Esophagus (tissue), 2 donors: ENCODE results near the gene ZBTB48. TPM values are rescaled to one million over a fixed set of nuclear protein-coding genes. Genes with fewer than 3 reads are reported as not detected.
"Not testable (repeated sequence)": the region's sequence is repeated elsewhere in the genome, so short reads cannot be mapped to it uniquely, and the experiment has no call there.

Experiments used
- H3K27ac ChIP-seq, 2 donors: one replicate each; pipeline ENCODE4 v1.5.1; 2013; ENCODE audit warnings: low read depth in 2 of 2, mild to moderate bottlenecking in 2 of 2, inconsistent platforms in 1 of 2, low read length in 1 of 2, moderate library complexity in 1 of 2
- H3K27me3 ChIP-seq, 2 donors: one replicate each; pipeline ENCODE4 v1.6.1; 2013; ENCODE audit warnings: low read length in 2 of 2, control low read depth in 1 of 2, mild to moderate bottlenecking in 1 of 2; ENCODE audit not compliant: insufficient read depth in 2 of 2, control insufficient read depth in 1 of 2
- H3K36me3 ChIP-seq, 2 donors: one replicate each; pipeline ENCODE4 v1.6.1; 2013; ENCODE audit warnings: low read length in 1 of 2; ENCODE audit not compliant: control insufficient read depth in 2 of 2, insufficient read depth in 2 of 2
- H3K4me1 ChIP-seq, 2 donors: one replicate each; pipeline ENCODE4 v1.6.1; 2013; ENCODE audit warnings: low read length in 1 of 2; ENCODE audit not compliant: control insufficient read depth in 2 of 2, insufficient read depth in 2 of 2
- H3K4me3 ChIP-seq, 2 donors: one replicate each; pipeline ENCODE4 v1.5.1; 2013; ENCODE audit warnings: low read length in 2 of 2, mild to moderate bottlenecking in 2 of 2, low read depth in 1 of 2, moderate library complexity in 1 of 2
- H3K9me3 ChIP-seq, 2 donors: one replicate each; pipeline ENCODE4 v1.6.1; 2013; ENCODE audit warnings: mild to moderate bottlenecking in 2 of 2, low read depth in 1 of 2, low read length in 1 of 2, moderate library complexity in 1 of 2; ENCODE audit not compliant: control insufficient read depth in 2 of 2, insufficient read depth in 1 of 2
- WGBS, 2 donors: extraction: QIAGEN DNeasy Blood & Tissue Kit; methylation state at CpG; one replicate each; pipeline ENCODE4 v1.1.7; 2013; 5-methylcytosine and 5-hydroxymethylcytosine counted together
- polyA plus RNA-seq, 2 donors: library from polyadenylated mRNA; stranded (reverse); fragments of 200-250 nt; gene quantifications; one replicate each; pipeline ENCODE4 v1.2.3, GENCODE V29; 2013
- donor health status: healthy with polysubstance abuse.
- donor health status: Bipolar disorder and iron deficiency.

The ZBTB48 gene
- polyA plus RNA-seq, 2 donors: 16.2 to 42.7 TPM

GRCh38 chr1:6596886-6597776 lies 17.3 kb downstream of the ZBTB48 start:
- WGBS, 2 donors: 68 to 71% methylated on average over 15 of the region's 15 CpGs
- Histone ChIP-seq H3K4me1 (peaks cover 12 to 28% of the 10 kb centered on the region in 2 donors), H3K36me3 (peaks cover 17 to 59% of the 10 kb centered on the region in 2 donors), H3K27me3 (no peaks in the 10 kb centered on the region), H3K4me3 (peak overlapping the region in 1 of 2 donors; percentile 16), H3K27ac (peak overlapping the region in 1 of 2 donors; percentile 59), H3K9me3 (peaks cover 0 to 1% of the 10 kb centered on the region in 2 donors)

- H3K4me3 ChIP-seq: peak overlapping the region in 1 of 2 donors; percentile 5
- H3K36me3 ChIP-seq: peaks cover 17 to 54% of the 10 kb centered on the region in 2 donors
- H3K27me3 ChIP-seq: no peaks in the 10 kb centered on the region
- H3K4me1 ChIP-seq: peaks cover 12 to 28% of the 10 kb centered on the region in 2 donors
- H3K27ac ChIP-seq: peak overlapping the region in 1 of 2 donors; percentile 59
- 56 to 70% methylated on average over 6 of the region's 6 CpGs for WGBS, 2 donors
- H3K9me3 ChIP-seq: peaks cover 0 to 1% of the 10 kb centered on the region in 2 donors
Measured at GRCh38 chr1:6597777-6598131, 18.0 kb downstream of the ZBTB48 start.

GRCh38 chr1:6599141-6599975 lies 19.6 kb downstream of the ZBTB48 start:
- peak overlapping the region; percentile 46 to 98 for H3K4me3 ChIP-seq
- no peaks in the 10 kb centered on the region for H3K27me3 ChIP-seq
- WGBS, 2 donors: 39 to 50% methylated on average over 31 of the region's 31 CpGs
- peaks cover 12 to 39% of the 10 kb centered on the region in 2 donors for H3K36me3 ChIP-seq
- H3K27ac ChIP-seq: peak overlapping the region; percentile 97
- H3K9me3 ChIP-seq: no peaks in the 10 kb centered on the region
- H3K4me1 ChIP-seq: peaks cover 12 to 28% of the 10 kb centered on the region in 2 donors

- WGBS, 2 donors: 30 to 36% methylated on average over 8 of the region's 8 CpGs
- Histone ChIP-seq H3K27ac (peak overlapping the region; percentile 97 to 99), H3K4me1 (peaks cover 12 to 28% of the 10 kb centered on the region in 2 donors), H3K4me3 (peak overlapping the region; percentile 98), H3K36me3 (peaks cover 12 to 37% of the 10 kb centered on the region in 2 donors)
- H3K9me3 ChIP-seq, H3K27me3 ChIP-seq: not testable (repeated sequence)
Measured at GRCh38 chr1:6599991-6600390, 20.2 kb downstream of the ZBTB48 start.

GRCh38 chr1:6600410-6601048 lies 20.7 kb downstream of the ZBTB48 start:
- Histone ChIP-seq H3K36me3 (peaks cover 9 to 33% of the 10 kb centered on the region in 2 donors), H3K27ac (peak overlapping the region; percentile 97 to 99), H3K4me1 (peaks cover 12 to 25% of the 10 kb centered on the region in 2 donors), H3K9me3 (no peaks in the 10 kb centered on the region), H3K4me3 (peak overlapping the region; percentile 98), H3K27me3 (no peaks in the 10 kb centered on the region)
- WGBS, 2 donors: 11% methylated on average over 10 of the region's 10 CpGs

GRCh38 chr1:6601049-6601922 lies 21.5 kb downstream of the ZBTB48 start:
- WGBS, 2 donors: 0% methylated on average over 40 of the region's 40 CpGs
- peaks cover 12 to 24% of the 10 kb centered on the region in 2 donors for H3K4me1 ChIP-seq
- peak overlapping the region; percentile 97 to 99 for H3K27ac ChIP-seq
- peak overlapping the region; percentile 98 for H3K4me3 ChIP-seq
- H3K27me3 ChIP-seq: no peaks in the 10 kb centered on the region
- peaks cover 6 to 26% of the 10 kb centered on the region in 2 donors for H3K36me3 ChIP-seq
- H3K9me3 ChIP-seq: no peaks in the 10 kb centered on the region

- H3K4me1 ChIP-seq: peaks cover 9 to 19% of the 10 kb centered on the region in 2 donors
- peak overlapping the region; percentile 98 for H3K4me3 ChIP-seq
- H3K36me3 ChIP-seq: peaks cover 6 to 19% of the 10 kb centered on the region in 2 donors
- WGBS, 2 donors: 0% methylated on average over 85 to 103 of the region's 103 CpGs
- no peaks in the 10 kb centered on the region for H3K27me3 ChIP-seq
- H3K9me3 ChIP-seq: no peaks in the 10 kb centered on the region
- H3K27ac ChIP-seq: peak overlapping the region; percentile 97 to 99
Measured at GRCh38 chr1:6601923-6602668, 22.3 kb downstream of the ZBTB48 start.

- no peaks in the 10 kb centered on the region for H3K9me3 ChIP-seq
- H3K4me1 ChIP-seq: peaks cover 6 to 13% of the 10 kb centered on the region in 2 donors
- H3K4me3 ChIP-seq: peak within 1 kb of the TSS; percentile 98
- H3K27ac ChIP-seq: peak within 1 kb of the TSS; percentile 97 to 99
- 0% methylated on average over 55 to 84 of the region's 84 CpGs for WGBS, 2 donors
- H3K36me3 ChIP-seq: peaks cover 1 to 12% of the 10 kb centered on the region in 2 donors
- no peaks in the 10 kb centered on the region for H3K27me3 ChIP-seq
Measured at GRCh38 chr1:6602669-6603237, 23.0 kb downstream of the ZBTB48 start, which contains the start of gene KLHL21. TSS of gene KLHL21 (minus strand) at chr1:6602869. CDS start at chr1:6602817, 52 bp downstream.
